Activated naive CD4-positive, alpha-beta T cell treated with anti-CD3 and anti-CD28 coated beads for 36 hours (primary cell): ENCODE results near the gene VPS37B. TPM values are rescaled to one million over a fixed set of nuclear protein-coding genes. Genes with fewer than 3 reads are reported as not detected.

Experiments used
- CTCF ChIA-PET: fragments of 350-600 bp; sonication (Branson Sonifier 250); formaldehyde crosslinking; loops from one replicate; lab custom pipeline; 2021; ENCODE audit warnings: antibody characterized with exemption; lab: Charles Lee
- DNase-seq: peaks from one replicate; pipeline ENCODE4 v3.0.0-alpha.2; 2020
- H3K27ac Mint-ChIP-seq: one replicate; pipeline ENCODE4 v1.8.0; 2021; ENCODE audit warnings: mild to moderate bottlenecking, mixed read lengths
- H3K27me3 Mint-ChIP-seq: one replicate; pipeline ENCODE4 v1.8.0; 2021; ENCODE audit warnings: low read depth, mixed read lengths
- H3K36me3 Mint-ChIP-seq: one replicate; pipeline ENCODE4 v1.8.0; 2021; ENCODE audit warnings: low read depth, mixed read lengths
- H3K4me1 Mint-ChIP-seq: one replicate; pipeline ENCODE4 v1.8.0; 2021; ENCODE audit warnings: low read depth, mixed read lengths
- H3K4me3 Mint-ChIP-seq: one replicate; pipeline ENCODE4 v1.8.0; 2021; ENCODE audit warnings: mild to moderate bottlenecking, moderate library complexity, mixed read lengths
- H3K9me3 Mint-ChIP-seq: one replicate; pipeline ENCODE4 v1.8.0; 2021; ENCODE audit warnings: mixed read lengths
- intact Hi-C: fragments of 100-400 bp; cut with micrococcal nuclease; formaldehyde crosslinking; loops from one replicate; pipeline ENCODE4 v1.15.1; 2023
- total RNA-seq, 2 experiments: library from RNA; stranded (reverse); gene quantifications; one replicate each; pipeline ENCODE4 v1.2.3, GENCODE V29; 2021

Gene VPS37B
- total RNA-seq, 2 experiments from 2014 or later: 15.6 TPM

DNA sequence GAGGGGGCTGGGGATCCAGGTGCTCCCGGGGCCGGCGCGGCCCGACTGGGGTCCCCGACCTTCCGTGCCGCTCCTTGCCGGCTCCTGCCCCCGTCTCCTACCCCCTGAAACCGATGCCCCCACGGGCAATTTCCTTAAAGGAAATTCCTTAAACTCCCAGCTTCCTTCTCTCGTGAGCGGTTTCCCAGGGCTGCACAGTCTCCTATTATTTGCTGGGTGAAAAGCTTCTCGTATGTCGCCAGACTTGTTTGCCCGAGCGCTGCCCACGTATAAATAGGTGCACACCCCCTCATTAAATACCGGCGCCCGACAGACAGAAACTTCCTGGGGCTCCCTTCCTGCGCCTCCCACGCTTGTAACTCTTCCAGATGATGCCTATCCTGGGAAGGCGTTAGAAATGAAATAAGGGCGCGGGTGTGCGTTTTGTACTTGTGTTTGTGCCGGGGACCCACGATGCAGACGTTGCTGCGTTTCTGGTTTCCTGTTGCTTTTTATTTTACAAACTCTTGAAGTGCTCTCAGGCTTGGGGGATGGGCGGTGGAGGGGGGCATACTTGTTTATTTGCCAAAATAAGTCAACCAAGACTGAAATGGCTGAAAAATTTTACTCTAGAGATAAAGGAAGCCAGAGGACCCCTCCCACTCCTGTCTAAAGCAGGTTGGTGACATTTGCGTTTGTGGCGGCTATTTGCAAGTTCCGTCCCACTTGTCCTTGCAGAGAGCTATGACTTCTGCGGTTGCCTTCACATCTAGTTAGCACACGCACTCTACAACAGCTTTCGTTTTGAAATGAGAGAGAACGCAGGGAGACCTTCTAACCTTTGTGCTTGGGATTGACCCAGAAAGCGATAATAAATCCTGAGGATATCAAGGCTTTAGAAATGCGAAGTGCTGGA lies 59.6 kb downstream of the VPS37B start:
- intact Hi-C loops: loop anchor here (1.0 to 2.0 kb wide), 3 partner anchors 43 to 62 kb away; partner anchors contain the start of gene CCDC62
- peak overlapping the region; percentile 85 for H3K4me3 Mint-ChIP-seq
- H3K36me3 Mint-ChIP-seq: peaks cover 3% of the 10 kb centered on the region
- CTCF ChIA-PET: interaction anchor here (1.1 to 1.9 kb wide), 2 partner anchors 43 kb away, joined by 3 to 6 read pairs; no protein-coding TSS in a partner anchor
- peaks cover 26% of the 10 kb centered on the region for H3K4me1 Mint-ChIP-seq
- DNase-seq: peak; percentile 72
- H3K27ac Mint-ChIP-seq: peak overlapping the region; percentile 32
- peaks cover 2% of the 10 kb centered on the region for H3K27me3 Mint-ChIP-seq
- H3K9me3 Mint-ChIP-seq: no peaks in the 10 kb centered on the region

DNA sequence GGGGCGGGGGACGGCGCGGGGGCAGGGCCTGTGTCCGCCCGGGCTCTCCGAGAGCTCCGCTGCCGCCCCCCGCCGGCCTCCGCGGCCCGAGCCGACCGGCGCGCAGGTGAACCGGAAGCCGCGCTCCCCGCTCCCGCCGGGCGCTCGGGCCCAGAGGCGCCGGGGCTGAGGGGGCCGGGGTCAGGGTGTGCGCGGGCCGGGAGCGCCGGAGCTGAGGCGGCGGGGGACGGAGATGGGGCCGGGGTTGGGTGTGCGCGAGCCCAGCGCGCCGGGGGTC lies 60.2 kb downstream of the VPS37B start:
- H3K27ac Mint-ChIP-seq: no peak overlapping the region
- peaks cover 3% of the 10 kb centered on the region for H3K36me3 Mint-ChIP-seq
- no peaks in the 10 kb centered on the region for H3K9me3 Mint-ChIP-seq
- H3K27me3 Mint-ChIP-seq: peaks cover 2% of the 10 kb centered on the region
- intact Hi-C loops: loop anchor here (1.0 to 2.0 kb wide), 3 partner anchors 42 to 63 kb away; partner anchors contain the start of gene CCDC62
- no peak overlapping the region for H3K4me3 Mint-ChIP-seq
- peak; percentile 25 for DNase-seq
- CTCF ChIA-PET: interaction anchor here (1.1 to 1.9 kb wide), 2 partner anchors 42 to 44 kb away, joined by 3 to 6 read pairs; no protein-coding TSS in a partner anchor
- H3K4me1 Mint-ChIP-seq: peaks cover 24% of the 10 kb centered on the region

DNA sequence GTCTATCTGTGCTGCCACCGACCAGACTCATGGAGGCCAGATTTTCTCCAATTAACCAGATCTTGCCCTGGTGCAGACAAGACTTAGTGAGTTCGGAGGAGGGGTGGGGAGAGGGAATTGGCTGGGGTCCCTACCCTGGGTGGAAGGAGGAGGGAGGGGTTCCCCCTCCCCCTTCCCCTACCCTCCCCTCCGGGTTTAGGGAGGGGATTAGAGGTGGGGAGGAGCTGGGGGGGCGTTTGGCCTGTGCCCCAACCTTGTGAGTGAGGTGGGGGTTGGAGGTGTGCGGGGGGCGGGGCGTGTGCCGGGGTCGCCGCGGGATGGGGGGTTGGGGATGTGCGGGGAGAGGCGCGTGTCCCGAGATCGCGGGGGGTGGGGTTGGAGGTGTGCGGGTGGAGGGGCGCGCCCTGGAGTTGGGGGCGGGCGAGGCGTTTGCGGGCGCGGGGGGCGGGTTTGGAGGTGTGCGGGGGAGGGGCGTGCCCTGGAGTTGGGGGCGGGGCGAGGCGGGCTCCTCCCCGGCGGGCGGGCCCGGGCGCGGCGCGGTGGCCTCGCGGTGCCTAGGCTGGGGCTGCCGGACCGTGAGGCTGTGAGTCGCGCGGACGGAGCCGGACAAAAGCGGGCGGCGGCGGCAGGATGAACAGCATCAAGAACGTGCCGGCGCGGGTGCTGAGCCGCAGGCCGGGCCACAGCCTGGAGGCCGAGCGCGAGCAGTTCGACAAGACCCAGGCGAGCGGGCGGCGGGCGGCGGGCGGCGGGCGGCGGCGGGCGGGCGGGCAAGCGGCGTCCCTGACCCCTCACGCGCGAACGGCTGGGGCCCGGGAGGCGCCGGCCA lies 60.8 kb downstream of the VPS37B start, which contains the start of gene HIP1R:
HIP1R (plus strand) TSS at position 537 of the 829 bp plus-strand sequence; CDS start at position 631, 94 bp downstream.
- peak within 1 kb of the TSS; percentile 62 for H3K27ac Mint-ChIP-seq
- peak; percentile 55 for DNase-seq
- H3K9me3 Mint-ChIP-seq: no peaks in the 10 kb centered on the region
- peak within 1 kb of the TSS; percentile 87 for H3K4me3 Mint-ChIP-seq
- CTCF ChIA-PET: interaction anchor here (1.1 to 1.9 kb wide), 2 partner anchors 25 to 42 kb away, joined by 4 to 6 read pairs; no protein-coding TSS in a partner anchor
- intact Hi-C loops: no loop called here
- H3K36me3 Mint-ChIP-seq: peaks cover 3% of the 10 kb centered on the region
- peaks cover 2% of the 10 kb centered on the region for H3K27me3 Mint-ChIP-seq
- H3K4me1 Mint-ChIP-seq: peaks cover 22% of the 10 kb centered on the region

DNA sequence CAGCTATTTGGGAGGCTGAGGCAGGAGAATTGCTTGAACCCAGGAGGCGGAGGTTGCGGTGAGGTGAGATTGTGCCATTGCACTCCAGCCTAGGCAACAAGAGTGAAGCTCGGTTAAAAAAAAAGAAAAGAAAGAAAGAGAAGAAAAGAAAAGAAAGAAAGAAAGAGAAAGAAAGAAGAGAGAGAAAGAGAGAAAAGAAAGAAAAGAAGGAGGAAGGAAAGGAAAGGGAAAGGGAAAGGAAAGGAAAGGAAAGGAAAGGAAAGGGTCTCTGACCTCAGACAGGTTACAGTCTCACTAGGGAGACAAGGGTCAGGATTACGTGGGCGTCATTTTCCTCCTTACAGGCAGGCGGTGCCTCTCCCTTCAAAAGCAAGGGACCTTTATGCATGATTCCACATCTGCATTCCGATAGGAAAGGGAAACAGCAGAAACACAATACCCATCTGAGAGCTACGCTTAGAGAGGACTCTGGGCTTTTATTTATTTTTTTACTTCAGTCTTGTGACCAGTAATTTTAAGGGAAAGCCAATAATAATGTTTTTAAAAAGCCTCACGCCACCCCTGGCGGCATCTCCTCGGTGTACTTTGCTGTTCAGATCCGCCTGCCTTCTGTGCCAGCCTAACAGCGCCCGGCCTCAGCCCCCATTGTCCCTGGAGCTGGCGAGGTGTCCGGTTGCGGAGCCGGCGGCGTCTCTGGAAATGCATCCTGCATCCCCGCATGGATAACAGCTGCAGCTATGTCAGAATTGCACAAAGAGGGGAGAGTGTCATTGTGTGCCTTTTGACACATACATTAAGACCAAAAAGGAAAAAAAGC lies 61.6 kb downstream of the VPS37B start:
- CTCF ChIA-PET: interaction anchor here (0.6 to 2.6 kb wide), 8 partner anchors 25 to 404 kb away, joined by 3 to 12 read pairs (median 3); no protein-coding TSS in a partner anchor
- Mint-ChIP-seq H3K27ac (peak overlapping the region; percentile 62), H3K4me1 (peaks cover 22% of the 10 kb centered on the region), H3K9me3 (no peaks in the 10 kb centered on the region), H3K4me3 (peak overlapping the region; percentile 87), H3K36me3 (peaks cover 3% of the 10 kb centered on the region), H3K27me3 (peaks cover 2% of the 10 kb centered on the region)
- intact Hi-C loops: no loop called here
- DNase-seq: peak; percentile 19

DNA sequence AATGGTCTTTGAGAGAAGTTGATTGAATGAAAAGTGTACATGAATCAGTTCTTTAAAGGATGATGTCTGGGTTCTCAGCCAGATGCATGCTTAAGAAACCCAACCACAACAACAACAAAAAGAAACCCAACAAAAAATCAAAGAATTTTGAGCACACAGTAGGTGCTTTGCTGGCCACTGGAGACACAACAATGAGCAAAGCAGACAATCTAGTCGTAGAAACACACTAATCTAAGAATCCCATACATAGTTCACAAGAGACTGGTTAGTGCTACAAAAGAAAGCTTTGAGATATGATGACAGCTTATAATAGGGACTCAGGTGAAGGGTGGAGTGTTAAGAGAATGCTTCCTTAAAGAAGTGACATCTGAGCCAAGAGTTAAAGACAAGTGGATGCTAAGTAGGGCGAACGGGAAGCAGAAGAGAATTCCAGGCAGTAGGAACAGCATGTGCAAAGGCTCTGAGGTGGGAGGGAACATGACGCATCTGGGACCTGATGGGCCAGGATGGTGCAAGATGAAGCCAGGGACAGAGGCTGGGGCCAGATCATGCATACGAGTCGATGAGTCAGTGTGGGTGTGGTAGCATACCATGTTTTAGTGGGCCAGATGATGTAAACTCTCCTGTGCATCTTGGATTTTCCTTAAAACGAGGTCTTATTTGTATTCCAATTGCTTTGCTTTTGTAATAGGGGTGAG lies 65.3 kb downstream of the VPS37B start:
- DNase-seq: no peak
- Mint-ChIP-seq H3K4me1 (peaks cover 10% of the 10 kb centered on the region), H3K27ac (no peak overlapping the region), H3K27me3 (peaks cover 2% of the 10 kb centered on the region), H3K4me3 (no peak overlapping the region), H3K9me3 (no peaks in the 10 kb centered on the region), H3K36me3 (peaks cover 3% of the 10 kb centered on the region)
- intact Hi-C loops: no loop called here
- CTCF ChIA-PET: no interaction called here

DNA sequence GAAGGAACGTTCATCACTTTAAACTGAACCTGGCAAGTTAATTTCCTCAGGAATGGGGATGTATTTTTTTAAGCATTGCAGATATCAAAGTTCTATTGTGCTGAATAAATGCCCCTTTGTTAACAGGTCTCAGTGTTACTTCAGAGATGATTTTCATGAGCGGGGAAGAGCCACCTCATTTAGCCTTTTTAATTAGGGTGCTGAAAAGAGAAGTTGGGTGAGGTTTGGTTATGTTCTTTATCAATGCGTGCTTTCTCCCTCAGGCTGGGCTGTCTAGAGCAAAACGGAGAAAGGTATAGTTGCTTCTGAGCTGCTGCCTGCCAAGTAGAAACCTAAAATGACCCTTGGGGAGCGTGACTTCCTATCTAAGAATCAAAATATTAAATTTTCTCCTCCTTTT lies 68.7 kb downstream of the VPS37B start:
- no peak for DNase-seq
- CTCF ChIA-PET: interaction anchor here (0.6 to 2.9 kb wide), 2 partner anchors 34 kb away, joined by 3 to 16 read pairs; no protein-coding TSS in a partner anchor
- peaks cover 2% of the 10 kb centered on the region for H3K4me1 Mint-ChIP-seq
- intact Hi-C loops: no loop called here
- no peak overlapping the region for H3K27ac Mint-ChIP-seq
- no peaks in the 10 kb centered on the region for H3K9me3 Mint-ChIP-seq
- no peaks in the 10 kb centered on the region for H3K27me3 Mint-ChIP-seq
- no peak overlapping the region for H3K4me3 Mint-ChIP-seq
- H3K36me3 Mint-ChIP-seq: no peaks in the 10 kb centered on the region

DNA sequence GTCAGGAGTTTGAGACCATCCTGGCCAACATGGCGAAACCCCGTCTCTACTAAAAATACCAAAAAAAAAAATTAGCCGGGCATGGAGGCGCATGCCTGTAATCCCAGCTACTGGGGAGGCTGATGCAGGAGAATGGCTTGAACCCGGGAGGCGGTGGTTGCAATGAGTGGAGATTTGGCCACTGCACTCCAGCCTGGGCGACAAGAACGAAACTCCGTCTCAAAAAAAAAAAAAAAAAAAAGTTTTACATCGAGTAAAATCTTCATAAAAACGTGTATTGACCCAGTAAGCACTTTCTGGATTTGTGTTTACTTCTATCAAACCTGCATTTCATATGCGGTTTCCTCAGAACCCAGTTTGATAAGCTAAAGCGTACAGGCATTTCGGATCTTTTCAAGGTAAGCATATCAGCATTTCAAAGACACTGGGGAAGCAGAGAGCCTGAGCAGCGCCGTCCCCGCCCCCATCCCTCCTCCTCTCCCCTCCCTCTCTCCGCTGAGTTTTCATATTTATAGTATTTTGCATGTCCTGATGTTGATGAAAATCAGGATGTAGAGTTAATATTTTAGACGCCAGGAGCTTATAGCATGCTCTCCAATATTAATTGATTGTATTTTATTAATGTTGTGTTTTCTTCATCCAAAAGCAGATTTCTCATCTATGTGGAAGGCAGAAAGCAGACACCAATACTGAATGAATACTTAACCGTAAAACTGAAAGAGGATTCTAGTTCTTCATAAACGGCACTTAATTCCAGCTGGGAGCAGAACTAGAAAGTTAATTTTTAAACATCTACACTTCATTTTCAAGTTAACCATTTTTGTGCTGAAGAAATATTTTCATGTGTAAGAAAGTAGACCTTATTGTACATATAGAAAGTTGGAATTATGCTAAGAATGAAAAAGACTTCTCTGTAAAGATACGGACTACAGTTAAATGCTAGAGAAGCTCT lies 69.9 kb downstream of the VPS37B start:
- Mint-ChIP-seq H3K27ac (no peak overlapping the region), H3K4me3 (peak overlapping the region; percentile 34), H3K9me3 (no peaks in the 10 kb centered on the region), H3K27me3 (no peaks in the 10 kb centered on the region), H3K4me1 (peaks cover 2% of the 10 kb centered on the region), H3K36me3 (no peaks in the 10 kb centered on the region)
- intact Hi-C loops: no loop called here
- CTCF ChIA-PET: interaction anchor here (0.6 to 2.9 kb wide), 3 partner anchors 30 to 165 kb away, joined by 3 to 16 read pairs (median 6); no protein-coding TSS in a partner anchor
- no peak for DNase-seq

DNA sequence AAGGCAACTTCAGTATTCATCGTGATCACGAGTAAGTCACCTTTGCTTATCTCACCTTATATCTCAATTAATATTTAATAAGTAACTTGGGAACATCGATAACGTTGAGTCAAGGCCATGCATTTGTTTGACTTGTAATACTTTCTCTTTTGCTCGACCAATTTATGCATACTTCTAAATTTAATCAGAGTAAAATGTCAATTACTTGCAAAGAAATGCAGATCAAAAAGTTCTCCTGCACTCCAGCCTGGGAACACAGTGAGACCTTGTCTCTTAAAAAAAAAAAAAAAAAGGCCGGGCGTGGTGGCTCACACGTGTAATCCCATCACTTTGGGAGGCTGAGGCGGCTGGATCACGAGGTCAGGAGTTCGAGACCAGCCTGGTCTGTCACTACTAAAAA lies 72.5 kb downstream of the VPS37B start:
- Mint-ChIP-seq H3K36me3 (no peaks in the 10 kb centered on the region), H3K27me3 (no peaks in the 10 kb centered on the region), H3K4me1 (peaks cover 2% of the 10 kb centered on the region), H3K4me3 (no peak overlapping the region), H3K27ac (no peak overlapping the region), H3K9me3 (no peaks in the 10 kb centered on the region)
- intact Hi-C loops: no loop called here
- no peak for DNase-seq
- CTCF ChIA-PET: no interaction called here

DNA sequence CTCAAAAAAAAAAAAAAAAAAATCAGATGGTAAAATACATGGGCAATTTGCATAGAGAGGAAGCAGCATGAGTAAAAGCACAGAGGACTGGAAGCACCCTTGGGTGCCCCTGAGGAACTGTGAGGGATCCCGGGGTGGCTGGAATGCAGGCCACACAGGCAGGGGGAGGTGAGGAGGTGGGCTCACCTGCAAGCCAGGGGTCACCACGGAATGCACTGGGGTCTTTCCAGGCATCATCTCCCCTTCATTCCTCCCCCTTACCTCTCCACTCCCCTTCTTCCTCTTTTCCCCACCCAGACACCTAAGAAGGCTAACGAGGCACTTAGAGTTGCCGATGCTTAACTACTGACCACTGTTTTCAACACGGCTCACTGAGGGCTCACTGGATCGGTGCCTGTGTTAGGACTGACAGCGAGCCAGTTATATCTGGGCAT lies 75.1 kb downstream of the VPS37B start:
- intact Hi-C loops: no loop called here
- DNase-seq: no peak

DNA sequence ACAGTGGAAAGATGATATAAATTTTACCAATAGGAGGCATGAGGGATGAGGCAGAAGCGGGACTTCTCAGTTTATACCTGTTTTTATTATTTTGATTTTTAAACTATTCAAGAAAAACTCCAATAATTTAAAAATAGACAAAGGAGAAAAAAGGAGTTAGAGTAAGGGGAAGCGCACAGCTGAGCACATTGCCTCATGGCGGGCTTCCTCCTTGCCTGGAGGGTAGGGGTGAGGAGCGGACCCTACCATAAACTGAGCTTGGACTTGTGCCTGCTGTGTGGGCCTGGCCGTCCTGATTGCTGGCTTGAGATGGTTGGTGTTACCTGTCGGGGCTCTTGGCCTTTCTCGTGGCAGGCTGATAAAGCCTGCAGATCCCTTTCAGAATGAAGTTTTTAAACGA lies 75.8 kb downstream of the VPS37B start:
- H3K36me3 Mint-ChIP-seq: no peaks in the 10 kb centered on the region
- H3K27me3 Mint-ChIP-seq: no peaks in the 10 kb centered on the region
- no peak overlapping the region for H3K4me3 Mint-ChIP-seq
- H3K9me3 Mint-ChIP-seq: no peaks in the 10 kb centered on the region
- H3K27ac Mint-ChIP-seq: no peak overlapping the region
- CTCF ChIA-PET: no interaction called here
- DNase-seq: no peak
- intact Hi-C loops: no loop called here
- no peaks in the 10 kb centered on the region for H3K4me1 Mint-ChIP-seq

More for the DNA sequence above, 75.1 kb downstream of the VPS37B start:
- Mint-ChIP-seq H3K9me3 (no peaks in the 10 kb centered on the region), H3K4me1 (no peaks in the 10 kb centered on the region), H3K36me3 (no peaks in the 10 kb centered on the region), H3K27me3 (no peaks in the 10 kb centered on the region), H3K27ac (no peak overlapping the region), H3K4me3 (no peak overlapping the region)
- CTCF ChIA-PET: no interaction called here
